HepG2 (cell line): Measurements from ENCODE around the gene FAF2. TPM values are rescaled to one million over a fixed set of nuclear protein-coding genes. Genes with fewer than 3 reads are reported as not detected.
A peak's percentile ranks its signal among the peaks of the same experiment; 100 is the strongest.

Source experiments
- BORCS8-MEF2B ChIP-seq: sonication (generic); formaldehyde crosslinking; IDR thresholded peaks from 2 replicates; pipeline ENCODE4 v1.8.0; 2022; ENCODE audit warnings: mild to moderate bottlenecking, missing genetic modification reagents
- CCDC6 ChIP-seq: sonication (generic); formaldehyde crosslinking; IDR thresholded peaks from 2 replicates; pipeline ENCODE4 v1.8.1; 2022; ENCODE audit warnings: mild to moderate bottlenecking, missing genetic modification reagents, moderate library complexity
- FOXA1 ChIP-seq, 2 experiments: fragments of 450-650 bp in 1 of 2; sonication (generic) in 1 of 2; formaldehyde crosslinking in 1 of 2; IDR thresholded peaks; 2 replicates each; pipeline versions ENCODE4 v1.4.0 to v1.6.1; 2016 to 2020; ENCODE audit warnings: missing genetic modification reagents in 1 of 2
- FOXA3 ChIP-seq: IDR thresholded peaks from 2 replicates; pipeline ENCODE4 v1.6.1; 2016; ENCODE audit warnings: missing genetic modification reagents, missing compliant biosample characterization
- GABPA ChIP-seq, 2 experiments: IDR thresholded peaks; 2 replicates each; pipeline ENCODE4 v1.6.1; 2011 to 2016; ENCODE audit warnings: low read depth in 2 of 2, low read length in 1 of 2, missing biosample characterization in 1 of 2, missing genetic modification characterization in 1 of 2
- HDAC1 ChIP-seq: sonication (generic); formaldehyde crosslinking; IDR thresholded peaks from 2 replicates; pipeline ENCODE4 v1.5.1; 2020; ENCODE audit warnings: mild to moderate bottlenecking, missing genetic modification reagents
- HNRNPLL ChIP-seq: fragments of 200-400 bp; formaldehyde crosslinking; IDR thresholded peaks from 2 replicates; pipeline ENCODE4 v1.6.1; 2017; ENCODE audit warnings: mild to moderate bottlenecking, low read depth, low read length; ENCODE audit not compliant: poor library complexity, severe bottlenecking
- JUND ChIP-seq: sonication (generic); formaldehyde crosslinking; IDR thresholded peaks from 2 replicates; pipeline ENCODE4 v1.8.0; 2022; ENCODE audit warnings: mild to moderate bottlenecking, missing genetic modification reagents
- KLF13 ChIP-seq: sonication (generic); formaldehyde crosslinking; IDR thresholded peaks from 2 replicates; pipeline ENCODE4 v1.4.0; 2020; ENCODE audit warnings: mild to moderate bottlenecking, missing genetic modification reagents
- KMT2B ChIP-seq: IDR thresholded peaks from 2 replicates; pipeline ENCODE4 v1.6.1; 2016; ENCODE audit warnings: missing genetic modification reagents, missing compliant biosample characterization
- MED1 ChIP-seq: sonication (generic); formaldehyde crosslinking; IDR thresholded peaks from 2 replicates; pipeline ENCODE4 v1.4.0; 2020; ENCODE audit warnings: missing genetic modification reagents
- MLLT10 ChIP-seq: sonication (generic); formaldehyde crosslinking; IDR thresholded peaks from 2 replicates; pipeline ENCODE4 v1.4.0; 2020; ENCODE audit warnings: missing genetic modification reagents
- NFATC3 ChIP-seq: sonication (generic); formaldehyde crosslinking; IDR thresholded peaks from 2 replicates; pipeline ENCODE4 v1.5.1; 2020; ENCODE audit warnings: mild to moderate bottlenecking, missing genetic modification reagents
- NFE2L1 ChIP-seq: sonication (generic); formaldehyde crosslinking; IDR thresholded peaks from 2 replicates; pipeline ENCODE4 v1.4.0; 2020; ENCODE audit warnings: missing genetic modification reagents, mild to moderate bottlenecking, borderline replicate concordance
- PHF5A ChIP-seq: IDR thresholded peaks from one replicate; pipeline ENCODE4 v1.6.1; 2018; ENCODE audit warnings: low read depth, missing genetic modification reagents; ENCODE audit not compliant: unreplicated experiment
- SRSF4 ChIP-seq: fragments of 200-400 bp; formaldehyde crosslinking; IDR thresholded peaks from one replicate; pipeline ENCODE4 v1.6.1; 2018; ENCODE audit warnings: mild to moderate bottlenecking, low read depth, low read length, moderate library complexity; ENCODE audit not compliant: poor library complexity, severe bottlenecking
- STAG1 ChIP-seq: sonication (generic); formaldehyde crosslinking; IDR thresholded peaks from 2 replicates; pipeline ENCODE4 v1.4.0; 2020; ENCODE audit warnings: missing genetic modification reagents
- ZIK1 ChIP-seq: sonication (generic); formaldehyde crosslinking; IDR thresholded peaks from 2 replicates; pipeline ENCODE4 v1.5.0; 2020; ENCODE audit warnings: mild to moderate bottlenecking, low read depth, missing genetic modification reagents, borderline replicate concordance
- ZMYM4 ChIP-seq: sonication (generic); formaldehyde crosslinking; IDR thresholded peaks from 2 replicates; pipeline ENCODE4 v1.8.1; 2023; ENCODE audit warnings: mild to moderate bottlenecking, missing genetic modification reagents
- ZNF160 ChIP-seq: sonication (generic); formaldehyde crosslinking; IDR thresholded peaks from 2 replicates; pipeline ENCODE4 v1.8.0; 2022; ENCODE audit warnings: mild to moderate bottlenecking, inconsistent platforms, missing genetic modification reagents
- ZNF674 ChIP-seq: sonication (generic); formaldehyde crosslinking; IDR thresholded peaks from 2 replicates; pipeline ENCODE4 v1.5.0; 2020; ENCODE audit warnings: low read depth, mild to moderate bottlenecking, missing genetic modification reagents
- ZNF775 ChIP-seq: sonication (generic); formaldehyde crosslinking; IDR thresholded peaks from 2 replicates; pipeline ENCODE4 v1.4.0; 2020; ENCODE audit warnings: missing genetic modification reagents, mild to moderate bottlenecking, moderate library complexity, borderline replicate concordance
- ZSCAN20 ChIP-seq: sonication (generic); formaldehyde crosslinking; IDR thresholded peaks from 2 replicates; pipeline ENCODE4 v1.4.0; 2020; ENCODE audit warnings: missing genetic modification reagents, mild to moderate bottlenecking, borderline replicate concordance
- polyA plus RNA-seq, 8 experiments: library from polyadenylated mRNA; depleted of rRNA in 3 of 8; stranded (reverse) in 7 of 8; unstranded in 1 of 8; fragments of >200 nt; fragmentation: Illumina TruSeq in 4 of 8; extraction: Trizol in 4 of 8; gene quantifications; 2 replicates each; pipeline versions ENCODE4 v1.2.1 to v1.2.3, GENCODE V29; 2011 to 2016; ENCODE audit warnings: low read depth in 4 of 8, missing spikeins in 1 of 8, mixed read lengths in 1 of 8; ENCODE audit not compliant: insufficient read depth in 1 of 8
- total RNA-seq, 5 experiments: library from RNA; depleted of rRNA; stranded (reverse); fragments of >200 nt; fragmentation: Illumina TruSeq; extraction: Trizol; gene quantifications; 2 replicates each; pipeline ENCODE4 v1.2.3, GENCODE V29; 2016; ENCODE audit warnings: low read depth in 1 of 5
- TF ChIP-seq, protein P1 (sequence below): IDR thresholded peaks from 2 replicates; pipeline ENCODE4 v1.6.1; 2018; ENCODE audit warnings: missing genetic modification reagents
- TF ChIP-seq, protein P2 (sequence below): IDR thresholded peaks from 2 replicates; pipeline ENCODE4 v1.6.1; 2016
- TF ChIP-seq, protein P3 (sequence below): sonication (generic); formaldehyde crosslinking; IDR thresholded peaks from 2 replicates; pipeline ENCODE4 v1.5.0; 2020; ENCODE audit warnings: mild to moderate bottlenecking, missing genetic modification reagents, borderline replicate concordance

Gene FAF2
- total and polyA plus RNA-seq, 2 of the 13 experiments (the other 11 are each of a cell fraction or from before 2014, with no cell fraction given), result 27.8 to 34.3 TPM

GRCh38 chr5:176537554-176538229, 89.5 kb downstream of the FAF2 start (continued):
- TF ChIP-seq, protein P1, sequence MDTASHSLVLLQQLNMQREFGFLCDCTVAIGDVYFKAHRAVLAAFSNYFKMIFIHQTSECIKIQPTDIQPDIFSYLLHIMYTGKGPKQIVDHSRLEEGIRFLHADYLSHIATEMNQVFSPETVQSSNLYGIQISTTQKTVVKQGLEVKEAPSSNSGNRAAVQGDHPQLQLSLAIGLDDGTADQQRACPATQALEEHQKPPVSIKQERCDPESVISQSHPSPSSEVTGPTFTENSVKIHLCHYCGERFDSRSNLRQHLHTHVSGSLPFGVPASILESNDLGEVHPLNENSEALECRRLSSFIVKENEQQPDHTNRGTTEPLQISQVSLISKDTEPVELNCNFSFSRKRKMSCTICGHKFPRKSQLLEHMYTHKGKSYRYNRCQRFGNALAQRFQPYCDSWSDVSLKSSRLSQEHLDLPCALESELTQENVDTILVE (CRISPR knock-in tag), result 0 out of 2 replicates have a peak, but pooled peaks have one; percentile 9
- TF ChIP-seq NFE2L1 (CRISPR knock-in tag) (no peak), GABPA (IDR thresholded peaks at IDR 0.05; ENCODE audit: low read depth, low read length) (no peak), GABPA (CRISPR knock-in tag; IDR thresholded peaks at IDR 0.05; ENCODE audit: low read depth) (peak; percentile 85), STAG1 (CRISPR knock-in tag) (no peak), JUND (CRISPR knock-in tag) (peak; percentile 41; the same call in 1 of the 2 replicates), MED1 (no peak), MLLT10 (CRISPR knock-in tag) (no peak), FOXA1 (IDR thresholded peaks at IDR 0.05) (no peak), FOXA1 (CRISPR knock-in tag; IDR thresholded peaks at IDR 0.05) (peak; percentile 62), NFATC3 (CRISPR knock-in tag) (peak; percentile 52; the same call in 1 of the 2 replicates), HDAC1 (no peak; the same call in none of the 2 replicates), KLF13 (CRISPR knock-in tag) (no peak), HNRNPLL (peak; percentile 71), KMT2B (no peak; the same call in 1 of the 2 replicates), ZMYM4 (CRISPR knock-in tag) (peak; percentile 15), ZNF775 (CRISPR knock-in tag) (no peak), ZSCAN20 (0 out of 2 replicates have a peak, but pooled peaks have one; percentile 75), FOXA3 (peak; percentile 80), ZNF674 (CRISPR knock-in tag) (0 out of 2 replicates have a peak, but pooled peaks have one; percentile 50), PHF5A (no peak), ZNF160 (CRISPR knock-in tag) (no peak), CCDC6 (no peak), SRSF4 (no peak), BORCS8-MEF2B (CRISPR knock-in tag) (0 out of 2 replicates have a peak, but pooled peaks have one; percentile 8), ZIK1 (CRISPR knock-in tag) (no peak)
- TF ChIP-seq, protein P2, sequence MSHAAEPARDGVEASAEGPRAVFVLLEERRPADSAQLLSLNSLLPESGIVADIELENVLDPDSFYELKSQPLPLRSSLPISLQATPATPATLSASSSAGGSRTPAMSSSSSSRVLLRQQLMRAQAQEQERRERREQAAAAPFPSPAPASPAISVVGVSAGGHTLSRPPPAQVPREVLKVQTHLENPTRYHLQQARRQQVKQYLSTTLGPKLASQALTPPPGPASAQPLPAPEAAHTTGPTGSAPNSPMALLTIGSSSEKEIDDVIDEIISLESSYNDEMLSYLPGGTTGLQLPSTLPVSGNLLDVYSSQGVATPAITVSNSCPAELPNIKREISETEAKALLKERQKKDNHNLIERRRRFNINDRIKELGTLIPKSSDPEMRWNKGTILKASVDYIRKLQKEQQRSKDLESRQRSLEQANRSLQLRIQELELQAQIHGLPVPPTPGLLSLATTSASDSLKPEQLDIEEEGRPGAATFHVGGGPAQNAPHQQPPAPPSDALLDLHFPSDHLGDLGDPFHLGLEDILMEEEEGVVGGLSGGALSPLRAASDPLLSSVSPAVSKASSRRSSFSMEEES (CRISPR knock-in tag), result 0 out of 2 replicates have a peak, but pooled peaks have one; percentile 31
- TF ChIP-seq, protein P3, sequence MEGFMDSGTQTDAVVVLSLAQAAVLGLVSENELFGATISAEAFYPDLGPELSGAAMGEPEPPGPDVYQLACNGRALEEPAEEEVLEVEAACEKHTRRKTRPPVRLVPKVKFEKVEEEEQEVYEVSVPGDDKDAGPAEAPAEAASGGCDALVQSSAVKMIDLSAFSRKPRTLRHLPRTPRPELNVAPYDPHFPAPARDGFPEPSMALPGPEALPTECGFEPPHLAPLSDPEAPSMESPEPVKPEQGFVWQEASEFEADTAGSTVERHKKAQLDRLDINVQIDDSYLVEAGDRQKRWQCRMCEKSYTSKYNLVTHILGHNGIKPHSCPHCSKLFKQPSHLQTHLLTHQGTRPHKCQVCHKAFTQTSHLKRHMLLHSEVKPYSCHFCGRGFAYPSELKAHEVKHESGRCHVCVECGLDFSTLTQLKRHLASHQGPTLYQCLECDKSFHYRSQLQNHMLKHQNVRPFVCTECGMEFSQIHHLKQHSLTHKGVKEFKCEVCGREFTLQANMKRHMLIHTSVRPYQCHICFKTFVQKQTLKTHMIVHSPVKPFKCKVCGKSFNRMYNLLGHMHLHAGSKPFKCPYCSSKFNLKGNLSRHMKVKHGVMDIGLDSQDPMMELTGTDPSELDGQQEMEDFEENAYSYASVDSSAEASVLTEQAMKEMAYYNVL (CRISPR knock-in tag), result no peak
